DMS 273 (cell line): Measurements from ENCODE around the gene SLIT3.

ENCODE experiments used
- DNase-seq: peaks from one replicate; lab custom pipeline; 2025; ENCODE audit not compliant: unreplicated experiment; lab: John Stamatoyannopoulos, UW

The SLIT3 gene

DNA sequence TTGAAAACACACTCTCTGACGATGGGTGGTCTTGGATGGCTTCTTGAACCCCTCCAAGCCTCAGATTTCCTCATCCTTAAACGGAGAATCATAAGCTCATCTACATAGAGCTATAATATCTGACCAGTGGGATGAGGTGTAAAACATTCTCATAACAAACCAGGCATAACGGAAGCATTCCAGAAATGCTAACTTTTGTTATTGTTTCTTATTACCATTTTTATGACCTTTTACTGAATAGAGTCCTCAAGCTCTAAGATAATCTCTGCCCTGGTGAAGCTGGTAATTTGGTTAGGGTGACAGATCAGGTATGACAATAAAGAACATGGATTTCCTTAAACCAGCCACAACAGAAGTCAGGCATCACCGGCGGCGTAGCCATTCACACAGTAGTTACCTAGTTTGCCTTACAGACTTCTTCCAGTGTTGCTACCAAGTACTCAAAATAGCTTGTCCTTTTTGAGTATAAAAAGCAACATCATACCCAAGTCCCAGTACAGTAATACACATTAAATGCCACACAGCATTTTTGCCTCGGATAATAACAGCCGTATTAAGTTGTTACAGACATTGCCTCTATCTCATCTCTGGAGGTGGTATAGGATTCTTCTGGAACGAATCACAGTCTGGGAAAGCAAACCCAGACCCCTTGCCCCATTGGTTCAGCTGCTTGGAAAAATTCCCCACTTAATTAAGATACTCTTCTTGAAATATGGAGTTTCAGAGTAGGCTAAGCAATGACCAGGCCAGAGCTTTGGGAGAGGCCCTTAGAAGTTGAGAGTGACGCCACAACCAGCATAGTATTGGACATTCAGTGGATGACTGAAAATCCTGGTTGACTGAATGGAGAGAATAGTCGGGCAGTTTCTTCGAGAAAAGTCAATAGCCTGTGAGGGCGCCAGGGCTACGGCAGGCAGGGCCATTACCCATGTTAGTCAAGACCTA lies 252.5 kb downstream of the SLIT3 start:
- DNase-seq: no peak

- no peak for DNase-seq
Measured at GRCh38 chr5:169044962-169045361, 256.0 kb downstream of the SLIT3 start.

DNA sequence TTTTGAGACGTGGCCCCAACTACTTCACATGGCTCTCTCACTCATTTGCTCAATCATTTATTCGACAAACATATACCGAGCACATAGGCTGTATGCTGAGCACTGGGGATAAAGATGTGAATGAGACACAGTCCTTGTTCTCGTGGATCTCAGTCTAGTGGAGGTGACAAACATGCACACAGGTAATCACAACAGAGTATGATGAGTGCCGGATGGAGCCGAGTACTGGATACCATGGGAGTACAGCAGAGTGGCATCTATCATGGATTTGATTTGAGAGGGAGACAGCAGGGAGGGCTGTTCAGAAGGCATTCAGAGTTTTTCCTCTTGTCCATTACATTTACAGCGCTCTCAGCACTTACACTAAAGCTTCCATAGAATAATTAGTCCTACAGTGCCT lies 259.8 kb downstream of the SLIT3 start:
- DNase-seq: no peak

GRCh38 chr5:169039592-169039991 lies 261.3 kb downstream of the SLIT3 start:
- no peak for DNase-seq

- no peak for DNase-seq
Measured at GRCh38 chr5:169037466-169037865, 263.5 kb downstream of the SLIT3 start.

DNA sequence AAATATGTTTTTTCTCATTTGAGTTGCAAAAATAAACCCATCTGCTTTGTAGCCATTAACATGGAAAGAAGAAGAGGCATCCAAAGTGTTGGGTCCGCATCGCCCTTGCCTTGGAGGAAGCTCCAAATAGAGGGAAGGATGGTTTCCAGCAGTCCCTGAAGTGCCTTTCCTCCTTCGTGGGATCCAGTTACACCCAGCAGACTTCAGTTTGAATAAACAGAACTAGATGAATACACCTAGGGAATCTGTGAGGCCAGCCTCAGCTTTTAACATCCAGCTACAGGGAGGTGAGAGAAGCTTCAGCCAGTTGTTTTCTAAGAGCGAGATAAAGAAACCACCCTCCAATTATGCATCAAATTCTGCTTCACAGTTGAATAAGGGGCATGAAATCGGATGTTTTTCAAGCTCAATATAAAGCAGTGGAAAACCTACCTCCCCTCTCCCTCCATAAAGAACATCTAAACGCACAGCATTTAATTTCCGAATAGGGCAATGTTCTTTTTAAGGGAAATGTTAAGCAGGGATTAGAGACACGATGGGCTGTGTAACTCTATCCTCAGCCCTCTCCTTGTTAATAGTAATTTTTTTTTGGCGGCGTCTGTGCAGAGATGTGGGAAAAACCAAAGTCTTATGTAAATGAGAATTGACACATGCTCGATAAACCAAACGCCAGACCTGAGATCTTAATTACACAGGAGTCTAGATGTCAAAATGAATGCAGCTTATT lies 264.7 kb downstream of the SLIT3 start:
- peak; percentile 10 for DNase-seq

- no peak for DNase-seq
Measured at GRCh38 chr5:169029661-169030274, 271.2 kb downstream of the SLIT3 start.

GRCh38 chr5:169029037-169029436 lies 271.9 kb downstream of the SLIT3 start:
- DNase-seq: no peak

DNA sequence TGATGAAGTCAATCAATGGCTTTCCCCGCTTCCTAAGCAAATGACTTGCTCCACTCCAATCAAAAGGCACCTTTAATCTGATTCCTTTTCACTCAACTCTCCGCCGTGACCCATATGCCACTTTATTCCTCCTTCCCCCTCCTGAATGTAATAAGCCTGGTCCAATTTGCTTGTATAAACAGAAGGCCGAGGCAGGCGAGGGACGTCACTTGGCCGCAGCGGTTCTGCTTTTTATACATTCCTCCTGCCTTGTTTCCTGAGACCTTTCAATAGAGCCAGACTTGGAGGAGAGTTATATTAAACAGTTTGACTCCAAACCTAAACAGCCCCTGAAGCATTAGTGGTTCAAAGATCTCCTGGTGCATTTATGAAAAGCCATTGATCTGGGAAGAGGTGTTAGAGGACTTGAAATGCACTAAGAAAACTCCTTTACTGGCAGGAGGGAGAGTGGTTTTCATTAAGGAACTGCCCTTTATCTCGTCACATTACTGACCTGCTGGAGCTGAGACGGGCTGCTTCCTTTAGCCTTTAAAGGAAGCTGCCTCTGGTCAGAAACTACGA lies 273.4 kb downstream of the SLIT3 start:
- no peak for DNase-seq

DNA sequence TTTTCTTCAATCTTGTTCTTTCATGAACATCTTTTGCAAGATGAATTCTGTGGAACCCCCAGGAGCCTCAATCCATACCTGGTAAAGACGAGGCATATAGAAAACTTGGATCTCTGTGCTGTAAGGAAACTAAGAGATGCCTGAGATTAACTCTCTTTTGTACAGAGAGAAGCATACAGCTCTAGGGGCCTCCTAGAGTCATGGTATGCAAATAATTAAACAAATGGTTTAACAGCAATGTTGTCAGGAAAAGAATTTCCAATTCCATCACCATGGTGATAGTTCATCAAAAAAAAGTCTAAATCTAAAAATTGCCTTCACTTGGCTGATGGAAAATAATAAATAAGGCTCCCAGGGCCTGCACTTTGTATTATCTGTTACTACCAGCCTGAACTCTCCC lies 275.4 kb downstream of the SLIT3 start:
- DNase-seq: no peak

GRCh38 chr5:169024421-169024820 lies 276.5 kb downstream of the SLIT3 start:
- DNase-seq: no peak

DNA sequence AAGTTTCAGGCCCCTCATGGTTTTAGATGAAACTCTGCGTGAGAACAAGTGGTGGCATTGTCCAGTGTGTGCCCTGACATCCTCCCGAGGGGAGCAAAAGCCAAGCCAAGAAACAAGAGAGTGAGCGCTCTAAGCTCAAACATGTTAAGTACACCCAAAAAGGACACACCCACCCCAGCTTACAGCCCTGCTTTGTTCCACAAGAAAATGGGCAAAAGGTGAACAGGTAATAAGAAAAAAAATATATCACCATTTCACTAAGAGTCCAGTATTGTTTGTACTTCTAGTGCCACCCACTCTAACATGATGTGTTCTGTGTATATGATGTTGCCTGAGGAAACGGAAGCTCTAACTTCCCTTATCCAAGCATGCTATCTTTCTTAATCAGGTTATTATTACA lies 278.2 kb downstream of the SLIT3 start:
- no peak for DNase-seq

DNA sequence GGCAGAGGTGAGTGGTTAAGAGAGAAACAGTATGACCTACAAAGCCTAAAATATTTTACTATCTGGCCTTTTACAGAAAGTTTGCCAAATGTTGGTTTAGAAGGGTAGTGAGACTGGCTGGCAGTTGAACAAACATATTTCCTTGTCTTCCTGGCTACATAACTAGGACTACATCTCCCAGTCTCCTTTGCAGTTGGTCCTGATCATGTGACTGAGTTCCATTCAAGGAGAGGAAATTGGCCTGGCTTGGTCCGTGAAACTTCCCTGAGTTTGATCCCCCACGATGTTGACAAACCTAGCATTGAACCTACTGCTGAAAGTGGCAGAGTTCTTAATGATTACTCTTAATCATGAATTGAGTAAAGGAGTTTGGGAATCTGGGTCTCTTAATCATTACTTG lies 280.8 kb downstream of the SLIT3 start:
- peak; percentile 50 for DNase-seq

DNA sequence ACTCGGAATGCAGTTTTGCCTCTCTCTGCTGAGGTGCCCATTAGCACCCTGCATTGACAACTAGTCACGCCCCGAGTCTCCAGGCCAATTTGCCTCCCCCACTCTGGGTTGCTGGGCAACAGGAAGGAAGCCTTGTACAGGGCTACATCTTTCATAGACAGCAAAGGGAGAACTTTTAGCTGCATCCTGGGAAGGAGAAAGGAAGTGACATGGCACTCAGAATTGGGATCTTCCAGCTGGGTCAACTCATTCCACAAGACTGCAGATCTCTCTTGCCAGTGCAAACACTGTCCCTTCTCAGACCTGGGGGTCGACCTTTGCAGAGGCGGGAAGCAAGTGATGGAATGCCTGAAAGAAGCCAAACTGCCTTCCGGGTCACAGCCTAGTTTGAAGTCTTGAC lies 282.0 kb downstream of the SLIT3 start:
- peak; percentile 9 for DNase-seq

GRCh38 chr5:169015991-169016390 lies 284.9 kb downstream of the SLIT3 start:
- no peak for DNase-seq

DNA sequence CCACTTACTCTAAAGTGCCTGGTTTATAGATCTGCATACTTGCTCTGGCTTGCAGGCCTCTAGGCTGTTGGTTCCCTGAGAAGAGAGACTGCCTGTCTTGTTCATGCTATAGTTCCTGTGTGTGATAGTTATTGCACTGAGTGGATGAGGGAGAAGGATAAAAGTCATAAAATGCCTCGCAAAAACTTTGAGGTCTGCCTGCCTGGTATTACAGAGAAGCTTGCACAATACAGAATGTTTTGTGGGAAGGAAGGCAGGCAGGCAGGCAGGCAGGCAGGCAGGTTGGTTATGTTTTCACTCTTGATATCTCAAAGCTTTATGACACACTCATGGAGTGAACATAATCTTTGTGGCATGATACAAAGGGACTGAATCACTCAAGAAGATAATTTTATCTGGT lies 287.1 kb downstream of the SLIT3 start:
- DNase-seq: no peak

- DNase-seq: no peak
Measured at GRCh38 chr5:169013208-169013728, 287.7 kb downstream of the SLIT3 start.

DNA sequence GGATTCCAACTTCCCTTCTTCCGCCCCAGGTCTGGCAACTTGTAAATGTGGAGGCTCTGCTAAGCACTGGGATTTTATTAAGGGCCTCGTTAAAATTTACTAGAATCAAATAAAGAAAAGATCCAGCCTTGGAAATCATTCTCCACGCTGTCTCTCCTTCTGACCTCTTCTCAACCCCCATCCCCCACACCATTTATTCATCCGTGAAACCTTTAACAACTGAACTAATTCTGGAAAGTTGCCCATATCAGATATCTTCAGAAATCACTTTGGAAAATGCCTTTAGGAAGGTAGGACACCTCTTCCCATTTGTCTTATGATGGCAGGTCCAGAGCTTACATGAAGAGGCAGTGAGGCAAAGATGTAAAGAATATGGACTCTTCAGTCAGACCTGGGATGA lies 288.5 kb downstream of the SLIT3 start:
- no peak for DNase-seq

GRCh38 chr5:169011451-169011850 lies 289.5 kb downstream of the SLIT3 start:
- DNase-seq: no peak

DNA sequence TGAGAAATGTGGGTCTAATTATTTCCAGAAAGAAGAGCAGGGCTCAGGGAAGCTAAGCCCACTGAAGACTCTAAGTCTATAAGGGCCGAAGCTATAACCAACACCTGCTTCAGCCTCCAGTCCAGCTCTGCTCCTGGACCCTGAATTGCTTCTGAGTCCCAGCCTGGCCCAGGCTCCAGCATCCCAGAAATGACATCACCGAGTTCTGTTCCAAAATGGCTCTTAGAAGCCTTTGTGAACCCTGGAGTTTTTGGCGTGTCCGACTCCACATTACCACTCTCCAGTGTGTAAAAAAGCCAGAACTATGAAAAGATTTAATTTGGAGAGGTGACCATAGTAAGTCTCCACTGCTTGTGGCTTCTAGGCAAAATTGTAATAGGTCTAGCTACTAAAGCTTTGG lies 289.9 kb downstream of the SLIT3 start:
- no peak for DNase-seq

- DNase-seq: no peak
Measured at GRCh38 chr5:169009123-169009522, 291.8 kb downstream of the SLIT3 start.
